ENCODE results near the gene ATG2B.

DNA sequence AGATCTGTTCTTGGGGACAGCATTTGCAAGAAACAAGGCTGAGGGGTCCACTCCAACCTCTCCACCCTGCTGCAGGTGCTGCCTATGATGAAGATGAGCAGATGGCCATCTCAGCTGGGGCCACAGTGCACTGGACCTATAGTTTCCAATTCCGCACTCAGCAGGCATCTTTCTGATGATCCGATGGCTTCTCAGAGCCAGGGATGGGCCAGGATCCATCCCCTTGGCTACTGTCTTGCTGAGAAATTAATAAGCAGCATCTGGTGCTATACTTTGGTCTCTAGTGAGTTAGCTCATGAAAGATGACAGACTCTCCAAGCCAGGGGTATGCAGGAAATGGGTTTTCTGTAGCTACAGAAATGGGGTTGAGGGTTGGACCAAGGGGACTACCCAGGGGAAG is 125.5 kb downstream of the ATG2B start:
- TF ChIP-seq POLR2A (IDR thresholded peaks at IDR 0.05; ENCODE audit: low read depth, low read length) (no peak), TAF1 (IDR thresholded peaks at IDR 0.05; ENCODE audit: low read depth, low read length) (no peak)

All from GM12891 (cell line).